ENCODE measurements around the gene ATG13.
A peak's percentile ranks its signal among the peaks of the same experiment; 100 is the strongest.
"Not testable (repeated sequence)": the region's sequence is repeated elsewhere in the genome, so short reads cannot be mapped to it uniquely, and the experiment has no call there.

The ATG13 gene

DNA sequence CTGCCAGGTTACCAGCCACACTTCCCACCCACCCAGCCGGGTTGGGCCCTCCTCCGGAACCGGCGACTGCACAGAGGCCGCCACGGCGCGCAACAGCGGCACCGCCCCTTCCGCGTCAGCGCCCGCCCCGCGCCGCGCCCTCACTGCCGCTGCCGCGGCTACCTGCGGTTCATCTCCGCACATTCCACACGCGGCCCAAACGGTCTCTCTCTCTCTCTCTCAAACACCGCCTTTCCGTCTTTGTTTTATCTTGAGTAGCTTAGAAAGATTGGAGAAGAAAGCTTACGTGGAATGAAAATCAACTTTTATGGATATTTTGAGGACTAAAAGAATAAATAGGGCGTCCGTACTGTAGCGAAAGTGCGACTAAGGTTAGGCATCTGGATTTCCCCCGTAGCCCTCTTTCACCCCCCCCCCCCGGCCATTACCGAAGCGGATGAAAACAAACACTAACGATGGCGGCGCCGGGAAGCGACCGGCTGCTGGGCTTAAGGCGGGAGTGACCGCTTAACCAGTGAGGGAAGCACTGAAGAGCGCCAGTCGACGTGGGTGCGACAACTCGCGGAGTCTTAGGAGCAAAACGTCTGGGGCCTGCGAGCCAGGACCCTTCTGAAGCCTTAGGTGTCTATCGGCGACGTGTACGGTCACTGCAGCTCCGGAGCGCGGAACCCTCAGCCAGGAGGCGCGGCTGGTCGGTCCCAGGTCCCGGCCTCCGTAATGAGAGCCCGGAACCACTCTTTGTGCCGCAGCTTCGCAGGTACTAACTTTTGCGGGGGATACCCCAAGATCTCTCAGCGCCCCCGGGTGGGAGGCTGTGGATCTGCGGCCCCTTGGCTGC, at the start of gene ATG13, which contains the start of gene HARBI1:
ATG13 (plus strand) TSS at position 420 of the 838 bp plus-strand sequence. CDS start 26,739 bp downstream, outside the sequence.
HARBI1 (minus strand) TSS at position 94 of the 838 bp plus-strand sequence. CDS start 990 bp downstream, outside the sequence.
- DNase-seq, result peak; percentile 91

GRCh38 chr11:46570790-46571398, 46.5 kb upstream of the ATG13 start:
- DNase-seq, result no peak

DNA sequence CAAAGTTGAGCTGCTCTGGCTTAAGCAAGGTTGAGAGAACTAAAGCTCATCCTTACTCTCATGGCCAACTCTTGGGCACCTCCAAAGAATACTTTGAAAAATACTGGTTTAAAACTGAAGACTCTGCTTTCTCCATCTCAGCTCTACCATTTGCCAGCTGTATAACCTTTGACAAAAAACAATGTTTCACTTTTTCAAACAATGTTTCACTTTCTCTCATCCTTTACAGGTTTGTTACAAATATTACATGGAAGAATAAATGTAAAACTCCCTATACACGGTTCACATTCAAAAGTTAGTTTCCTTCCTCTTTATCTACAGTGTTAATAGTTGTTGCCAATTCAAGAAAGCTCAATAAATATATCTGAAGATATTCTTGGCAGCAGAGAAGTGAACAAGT, 42.7 kb upstream of the ATG13 start:
- DNase-seq, result no peak

GRCh38 chr11:46577058-46577457, 40.3 kb upstream of the ATG13 start:
- no peak for DNase-seq

DNA sequence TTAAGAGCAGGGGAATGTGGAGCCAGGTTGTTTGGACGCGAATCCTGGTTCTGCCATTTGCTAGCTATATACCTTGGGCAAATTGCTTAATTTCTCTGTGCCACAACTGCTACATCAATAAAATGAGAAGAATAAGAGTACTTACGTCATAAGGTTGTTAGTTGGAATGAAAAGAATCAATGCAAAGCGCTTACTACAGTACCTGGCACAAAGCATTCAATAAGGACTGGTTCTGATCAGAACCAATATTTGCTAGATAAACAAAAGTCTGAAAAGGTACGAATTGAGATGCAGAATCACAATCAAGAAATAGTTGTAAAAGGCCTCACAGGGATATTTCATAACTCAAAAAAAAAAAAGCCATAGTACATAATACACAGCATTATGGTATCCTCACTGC, 34.8 kb upstream of the ATG13 start:
- DNase-seq, result no peak

DNA sequence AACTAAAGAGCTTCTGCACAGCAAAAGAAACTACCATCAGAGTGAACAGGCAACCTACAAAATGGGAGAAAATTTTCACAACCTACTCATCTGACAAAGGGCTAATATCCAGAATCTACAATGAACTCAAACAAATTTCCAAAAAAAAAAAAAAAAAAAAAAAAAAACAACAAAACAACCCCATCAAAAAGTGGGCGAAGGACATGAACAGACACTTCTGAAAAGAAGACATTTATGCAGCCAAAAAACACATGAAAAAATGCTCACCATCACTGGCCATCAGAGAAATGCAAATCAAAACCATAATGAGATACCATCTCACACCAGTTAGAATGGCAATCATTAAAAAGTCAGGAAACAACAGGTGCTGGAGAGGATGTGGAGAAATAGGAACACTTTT, 33.8 kb upstream of the ATG13 start:
- not testable (repeated sequence) for DNase-seq

DNA sequence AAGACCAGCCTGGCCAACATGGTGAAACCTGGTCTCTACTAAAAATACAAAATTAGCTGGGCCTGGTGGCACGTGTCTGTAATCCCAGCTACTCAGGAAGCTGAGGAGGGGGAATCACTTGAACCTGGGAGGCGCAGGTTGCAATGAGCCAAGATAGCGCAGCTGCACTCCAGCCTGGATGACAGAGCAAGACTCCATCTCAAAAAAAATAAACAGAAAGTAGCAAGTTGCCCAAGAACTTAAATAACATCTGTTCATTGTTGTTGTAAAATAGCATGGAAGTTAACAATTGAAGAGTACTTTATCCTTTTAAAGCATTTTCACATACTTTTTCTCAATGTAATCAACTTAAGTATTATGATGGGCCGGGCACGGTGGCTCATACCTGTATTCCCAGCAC, 29.2 kb upstream of the ATG13 start:
- DNase-seq, result no peak

GRCh38 chr11:46588915-46589314, 28.4 kb upstream of the ATG13 start:
- DNase-seq, result no peak

- no peak for DNase-seq
These were observed 26.4 kb upstream of the ATG13 start for GRCh38 chr11:46590740-46591605.

GRCh38 chr11:46593550-46594373, 23.6 kb upstream of the ATG13 start, which contains the start of gene AMBRA1:
Gene AMBRA1, minus strand, starts transcription at chr11:46594023. Its CDS starts 45,643 bp downstream, at chr11:46548380.
- DNase-seq, result peak; percentile 76

GRCh38 chr11:46594374-46594700, 23.0 kb upstream of the ATG13 start:
- no peak for DNase-seq

DNA sequence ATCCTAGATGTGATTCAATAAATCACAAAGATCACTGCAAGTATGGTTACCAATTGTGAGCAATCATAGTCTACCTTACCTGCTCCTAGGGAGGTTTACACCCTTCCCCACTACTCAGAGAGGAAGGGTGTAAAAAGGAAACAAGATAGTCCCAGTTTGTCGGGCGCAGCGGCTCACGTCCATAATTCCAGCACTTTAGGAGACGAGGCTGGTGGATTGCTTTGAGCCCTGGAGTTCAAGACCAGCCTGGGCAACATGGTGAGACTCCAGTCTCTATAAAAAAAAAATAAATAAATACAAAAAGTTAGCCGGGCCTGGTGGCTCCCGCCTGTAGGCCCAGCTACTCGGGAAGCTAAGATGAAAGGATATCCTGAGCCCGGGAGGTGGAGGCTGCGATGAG, 22.6 kb upstream of the ATG13 start:
- DNase-seq, result no peak

DNA sequence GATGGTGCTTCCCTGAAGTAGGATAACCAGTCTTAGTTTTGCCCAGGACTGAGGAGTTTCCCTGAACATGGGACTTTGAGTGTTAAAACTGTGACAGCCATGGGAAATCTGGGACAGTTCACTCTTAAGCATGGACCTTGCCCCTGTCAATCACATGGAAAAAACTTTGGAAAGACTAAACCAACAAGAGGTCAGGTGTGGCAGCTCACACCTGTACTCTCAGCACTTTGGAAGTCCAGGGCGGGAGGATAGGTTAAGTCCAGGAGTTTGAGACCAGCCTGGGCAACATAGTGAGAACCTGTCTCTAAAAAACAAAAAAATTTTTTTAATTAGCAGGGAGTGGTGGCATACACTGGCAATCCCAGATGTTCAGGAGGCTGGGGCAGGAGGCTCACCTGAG, 20.2 kb upstream of the ATG13 start:
- DNase-seq, result no peak

DNA sequence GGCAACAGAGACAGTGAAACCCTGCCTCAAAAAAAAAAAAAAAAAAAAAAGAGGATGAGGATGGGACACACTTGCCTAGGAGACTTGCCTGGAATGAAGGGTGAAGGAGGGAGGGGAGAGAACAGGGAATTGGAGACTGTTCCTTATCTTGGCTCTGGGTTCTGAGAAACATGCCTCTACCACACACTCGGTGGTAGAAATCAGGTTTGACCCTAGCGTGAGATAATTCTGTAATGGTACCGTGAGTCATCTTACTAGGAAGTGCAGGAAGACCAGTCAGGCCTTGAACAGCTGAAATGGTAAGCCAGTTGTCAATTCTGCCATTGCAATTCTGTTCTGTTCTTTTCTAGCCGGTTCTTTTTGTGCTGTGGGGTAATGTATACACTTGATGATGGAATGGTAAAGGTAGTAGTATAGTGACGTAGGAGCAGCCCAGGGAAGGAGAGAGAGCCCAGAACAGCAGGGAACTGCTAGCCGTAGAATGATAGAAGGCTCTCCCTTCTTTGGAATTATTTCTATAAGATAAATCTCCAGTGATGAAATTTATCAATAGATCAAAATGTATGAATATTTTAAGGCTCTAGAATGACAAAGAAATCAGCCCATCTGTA, 19.6 kb upstream of the ATG13 start:
- DNase-seq, result no peak

DNA sequence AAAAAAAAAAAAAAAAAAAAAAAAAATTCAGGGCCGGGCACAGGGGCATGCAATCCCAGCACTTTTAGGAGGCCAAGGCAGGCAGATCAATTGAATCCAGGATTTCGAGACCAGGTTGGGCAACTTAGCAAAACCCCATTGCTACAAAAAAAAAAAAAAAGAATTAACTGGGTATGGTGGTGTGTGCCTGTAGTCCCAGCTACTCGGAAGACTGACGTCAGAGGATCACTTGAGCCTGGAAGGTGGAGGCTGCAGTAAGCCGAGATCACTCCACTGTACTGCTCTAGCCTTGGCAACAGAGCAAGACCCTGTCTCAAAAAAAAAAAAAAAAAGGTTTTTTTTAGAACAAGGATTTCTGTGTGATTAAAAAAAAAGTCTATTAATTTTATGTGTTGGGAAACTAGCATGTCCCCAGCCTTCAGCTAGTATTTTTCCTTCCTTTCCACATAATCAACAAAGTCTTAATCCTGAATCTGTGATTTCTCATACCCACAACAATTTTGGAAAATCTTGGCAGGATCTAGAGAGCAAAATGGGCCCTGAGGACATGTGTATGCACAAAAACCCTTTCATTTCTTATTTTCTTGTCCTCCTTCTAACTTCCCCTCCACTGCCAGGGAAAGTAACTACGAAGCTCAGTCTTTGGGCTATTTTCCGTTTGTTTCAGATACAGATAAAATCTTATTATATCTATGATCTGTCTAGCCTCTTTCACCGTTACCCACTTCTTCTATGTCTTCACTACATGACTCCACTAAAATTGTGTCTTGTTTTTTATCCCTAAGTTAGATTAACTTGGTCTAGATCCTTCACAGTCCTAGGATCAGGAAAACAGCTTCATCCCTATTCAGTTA, 17.8 kb upstream of the ATG13 start:
- DNase-seq, result no peak

GRCh38 chr11:46600194-46600960, 17.0 kb upstream of the ATG13 start:
- no peak for DNase-seq

DNA sequence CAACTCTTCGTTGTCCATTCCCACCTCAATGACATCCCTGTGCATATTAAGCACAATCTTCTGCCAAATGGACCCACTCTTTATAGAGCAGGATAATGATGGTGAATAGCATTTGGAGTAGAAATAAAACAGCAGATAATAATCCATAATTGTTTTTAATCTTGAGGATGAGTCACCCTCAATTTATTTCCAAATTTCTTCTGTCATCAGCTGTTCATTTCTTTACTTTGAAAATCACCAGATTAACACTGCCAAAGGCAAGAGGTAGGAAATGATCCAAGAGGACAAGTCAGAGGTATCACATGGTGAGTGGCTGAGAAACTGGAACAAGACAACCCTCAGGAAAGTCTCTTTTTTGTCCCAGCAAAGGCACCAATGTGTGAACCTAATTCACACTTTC, 16.2 kb upstream of the ATG13 start:
- no peak for DNase-seq

DNA sequence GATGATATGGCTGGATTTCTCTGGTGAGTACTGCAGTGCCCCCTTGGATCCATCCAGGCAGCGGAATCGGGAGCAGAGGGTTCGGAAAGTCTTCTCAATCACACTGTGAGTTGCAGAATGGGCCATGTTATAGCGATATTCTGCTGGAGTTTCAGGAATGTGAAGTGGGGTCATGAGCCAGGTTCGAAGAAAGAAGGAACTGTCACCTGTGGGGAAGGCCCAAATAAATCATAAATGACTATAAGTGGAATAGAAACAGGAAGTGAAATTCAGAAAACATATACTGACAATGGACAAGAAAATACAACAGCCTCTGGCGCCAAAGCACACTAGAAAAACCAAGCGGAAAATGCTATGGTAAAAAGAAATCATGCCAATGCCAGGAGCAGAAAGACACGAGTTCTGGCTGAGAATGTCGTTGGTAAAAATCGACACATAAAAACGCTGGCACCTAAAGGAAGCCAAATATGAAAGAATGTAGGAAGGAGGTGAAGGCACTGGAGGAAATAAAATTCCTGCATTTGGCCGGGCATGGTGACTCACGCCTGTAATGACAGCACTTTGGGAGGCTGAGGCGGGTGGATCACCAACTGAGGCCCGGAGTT, 13.5 kb upstream of the ATG13 start:
- no peak for DNase-seq

DNA sequence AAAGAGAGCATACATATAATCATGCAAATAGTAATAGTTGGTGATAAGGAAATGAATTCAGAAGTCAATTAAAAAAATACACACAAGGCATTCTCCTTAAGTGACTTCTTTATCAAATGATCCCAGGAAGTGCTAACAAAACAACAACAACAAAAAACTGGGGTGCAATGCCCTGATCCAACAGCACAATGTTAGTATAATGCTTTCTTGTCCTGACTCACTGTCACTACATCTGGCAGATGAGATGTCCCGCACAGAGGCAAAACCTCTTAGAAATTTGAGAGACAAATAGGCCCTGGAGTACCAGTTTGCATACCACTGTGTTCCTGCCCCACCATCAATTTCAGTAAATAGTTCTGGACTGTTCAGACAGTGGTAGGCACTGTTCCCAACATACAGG, 12.6 kb upstream of the ATG13 start:
- no peak for DNase-seq

GRCh38 chr11:46607516-46607915, 9.8 kb upstream of the ATG13 start:
- DNase-seq, result no peak
